HG03060 (cell line): ENCODE measurements around the gene LIPK.
"Not testable (repeated sequence)": the region's sequence is repeated elsewhere in the genome, so short reads cannot be mapped to it uniquely, and the experiment has no call there.

Source experiments
- ATAC-seq: cut with Tn5 transposase; IDR thresholded peaks from one replicate; pipeline ENCODE4 v1.9.1; 2021; ENCODE audit warnings: low read depth, moderate number of reproducible peaks; ENCODE audit not compliant: unreplicated experiment

LIPK gene

DNA sequence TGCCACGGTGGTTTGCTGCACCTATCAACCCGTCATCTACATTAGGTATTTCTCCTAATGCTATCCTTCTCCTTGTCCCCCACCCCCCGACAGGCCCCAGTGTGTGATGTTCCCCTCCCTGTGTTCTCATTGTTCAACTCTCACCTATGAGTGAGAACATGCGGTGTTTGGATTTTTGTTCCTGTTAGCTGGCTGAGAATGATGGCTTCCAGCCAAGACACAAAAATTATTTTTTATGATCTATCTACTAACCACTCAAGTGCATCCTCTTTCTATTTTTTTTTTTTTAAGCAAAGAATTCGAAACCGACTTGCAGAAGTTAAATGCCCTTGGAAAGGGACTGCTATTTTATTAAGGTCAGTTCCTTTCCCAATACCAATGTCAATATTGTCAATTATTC is 3.3 kb downstream of the LIPK start:
- ATAC-seq: not testable (repeated sequence)

DNA sequence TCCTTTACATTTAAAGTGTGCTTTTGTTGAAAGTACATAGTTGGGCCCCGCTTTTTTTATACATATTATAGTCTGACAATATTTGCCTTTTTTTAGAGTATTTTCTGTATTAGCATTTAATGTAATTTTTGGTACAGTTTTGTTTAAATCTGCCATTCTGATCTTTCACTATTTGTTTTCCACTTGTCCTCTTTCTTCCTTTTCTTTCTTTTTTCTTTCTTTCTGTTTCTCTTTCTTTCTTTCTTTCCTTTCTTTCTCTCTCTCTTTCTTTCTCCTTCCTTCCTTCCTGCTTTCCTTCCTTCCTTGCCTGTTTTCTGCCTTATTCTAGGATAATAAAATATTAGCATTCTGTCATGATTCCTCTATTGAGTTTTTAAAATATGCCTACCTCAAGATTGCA is 9.5 kb downstream of the LIPK start:
- no peak for ATAC-seq

- no peak for ATAC-seq
These were observed 15.3 kb downstream of the LIPK start for GRCh38 chr10:88721392-88721791.

GRCh38 chr10:88725798-88726197 is 19.7 kb downstream of the LIPK start:
- no peak for ATAC-seq

DNA sequence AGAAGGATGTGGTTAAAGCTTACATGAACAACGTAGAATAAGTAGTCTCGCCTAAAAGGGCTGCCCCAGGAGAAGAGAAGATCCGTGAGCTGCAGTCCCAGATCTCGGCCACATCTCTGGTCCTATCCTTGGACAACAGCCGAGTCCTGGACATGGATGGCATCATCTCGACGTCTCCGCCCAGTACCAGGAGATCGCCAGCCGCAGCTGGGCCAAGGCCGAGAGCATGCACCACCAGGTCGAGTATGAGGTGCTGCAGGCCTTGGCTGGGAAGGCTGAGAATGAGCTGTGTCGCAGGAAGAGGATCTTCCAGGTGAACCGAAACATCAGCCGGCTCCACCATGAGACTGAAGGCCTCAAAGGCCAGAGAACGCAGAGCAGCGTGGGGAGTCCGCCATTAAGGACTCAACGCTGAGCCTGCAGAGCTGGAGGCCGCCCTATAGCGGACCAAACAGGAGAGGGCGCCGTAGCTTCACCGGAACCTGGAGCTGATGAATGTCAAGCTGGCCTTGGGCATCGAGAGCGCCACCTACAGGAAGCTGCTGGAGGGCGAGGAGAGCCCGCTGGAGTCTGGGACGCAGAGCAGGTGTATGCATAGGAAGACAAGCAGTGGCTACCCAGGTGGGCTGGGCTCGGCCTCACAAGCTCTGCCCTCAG is 22.2 kb downstream of the LIPK start:
- ATAC-seq: no peak

GRCh38 chr10:88730864-88731263 is 24.8 kb downstream of the LIPK start:
- ATAC-seq: no peak

- no peak for ATAC-seq
These were observed 25.2 kb downstream of the LIPK start for GRCh38 chr10:88731296-88731695.

DNA sequence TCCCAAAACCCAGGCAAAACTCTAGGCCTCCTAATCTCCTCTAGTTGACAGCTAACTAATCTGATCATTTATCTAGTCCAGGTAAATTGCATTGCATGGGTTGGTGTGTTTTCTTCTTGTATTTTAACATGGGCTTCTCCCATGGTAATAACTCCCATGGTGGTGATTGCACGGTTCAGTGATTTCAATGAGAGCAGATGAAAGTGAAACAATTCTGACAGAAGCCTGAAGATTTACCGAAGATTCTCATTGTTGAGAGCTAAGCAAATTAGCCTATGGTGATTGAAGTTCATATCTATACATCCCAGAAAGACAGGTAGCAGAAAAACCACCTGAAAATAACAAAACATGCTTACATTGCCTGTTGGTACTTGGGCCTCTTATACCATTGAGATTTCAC is 27.2 kb downstream of the LIPK start:
- no peak for ATAC-seq

GRCh38 chr10:88735661-88736060 is 29.6 kb downstream of the LIPK start:
- no peak for ATAC-seq

- not testable (repeated sequence) for ATAC-seq
These were observed 35.9 kb downstream of the LIPK start for GRCh38 chr10:88741921-88742320.

- ATAC-seq: no peak
These were observed 36.4 kb downstream of the LIPK start for GRCh38 chr10:88742448-88742847.

- no peak for ATAC-seq
These were observed 38.0 kb downstream of the LIPK start for GRCh38 chr10:88744002-88744401.

DNA sequence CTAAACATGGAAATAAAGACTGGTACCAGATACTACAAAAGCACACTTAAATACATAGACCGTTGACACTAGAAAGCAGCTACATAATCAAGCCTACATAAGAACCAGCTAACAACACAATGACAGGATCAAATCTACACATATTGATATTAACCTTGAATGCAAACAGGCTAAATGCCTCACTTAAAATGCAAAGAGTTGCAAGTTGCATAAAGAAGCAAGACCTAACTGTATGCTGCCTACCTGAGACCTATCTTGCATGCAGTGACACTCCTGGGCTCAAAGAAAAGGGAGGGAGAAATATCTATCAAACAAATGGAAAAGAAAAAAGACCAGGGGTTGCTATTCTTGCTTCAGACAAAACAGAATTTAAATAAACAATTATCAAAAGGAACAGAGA is 39.6 kb downstream of the LIPK start:
- ATAC-seq: no peak

- ATAC-seq: no peak
These were observed 48.2 kb downstream of the LIPK start for GRCh38 chr10:88754287-88754686.

GRCh38 chr10:88755753-88756152 is 49.7 kb downstream of the LIPK start:
- ATAC-seq: no peak

- no peak for ATAC-seq
These were observed 50.6 kb downstream of the LIPK start for GRCh38 chr10:88756660-88757059.

GRCh38 chr10:88759366-88760101 is 53.5 kb downstream of the LIPK start, which contains the start of gene LIPN:
TSS of gene LIPN (plus strand) at chr10:88760020. CDS start at chr10:88761406, 1,386 bp downstream.
- no peak for ATAC-seq

DNA sequence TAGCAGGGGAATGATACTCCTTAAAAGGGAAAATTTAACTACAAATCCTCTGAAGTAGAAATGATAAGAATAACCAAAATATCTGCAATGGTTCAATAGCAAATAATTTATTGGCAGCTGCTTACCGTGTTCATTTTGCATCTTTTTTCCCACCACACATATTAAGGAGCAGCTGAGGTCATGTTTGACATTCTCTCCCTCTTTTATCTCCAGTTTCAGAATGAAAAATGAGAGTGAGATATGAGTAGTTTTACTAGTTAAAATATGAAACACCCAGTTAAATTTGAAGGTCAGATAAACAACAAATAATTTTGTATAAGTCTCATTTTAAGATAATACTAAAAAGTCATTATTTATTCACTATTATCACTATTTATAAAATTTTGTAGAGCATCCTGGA is 56.9 kb downstream of the LIPK start:
- no peak for ATAC-seq

DNA sequence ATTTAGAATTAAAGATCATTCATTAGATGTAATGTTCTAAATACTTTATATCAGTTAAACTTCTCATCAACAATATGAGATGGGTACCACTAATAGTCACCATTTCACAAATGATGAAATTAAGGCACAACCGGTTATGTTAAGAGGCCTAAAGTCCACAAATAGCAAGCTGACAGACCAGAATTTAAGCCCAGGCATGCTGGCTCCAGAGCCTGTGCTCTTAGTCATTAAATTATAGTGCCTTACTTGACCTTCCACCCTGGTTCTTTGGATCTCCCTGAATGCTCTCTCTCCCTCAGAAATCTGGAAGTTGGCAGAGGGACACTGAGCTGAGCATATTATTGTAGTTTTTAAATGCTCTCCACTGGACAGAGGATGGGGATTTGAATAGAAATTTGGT is 57.4 kb downstream of the LIPK start:
- no peak for ATAC-seq

DNA sequence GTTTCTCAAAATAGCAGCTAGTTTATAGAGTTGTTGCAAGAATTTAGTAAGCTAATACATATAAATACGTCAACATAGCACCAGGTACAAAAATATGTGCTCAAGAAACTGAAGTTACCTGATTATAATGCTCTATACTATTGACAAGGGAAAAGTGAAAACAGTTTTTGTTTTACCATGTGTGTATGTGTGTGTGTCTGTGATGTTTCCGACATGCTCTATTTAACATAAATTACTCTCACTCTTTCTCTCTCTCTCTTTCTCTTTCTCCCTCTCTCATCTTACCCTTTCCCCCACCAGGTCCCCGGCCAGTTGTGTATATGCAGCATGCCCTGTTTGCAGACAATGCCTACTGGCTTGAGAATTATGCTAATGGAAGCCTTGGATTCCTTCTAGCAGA is 58.1 kb downstream of the LIPK start:
- ATAC-seq: no peak

DNA sequence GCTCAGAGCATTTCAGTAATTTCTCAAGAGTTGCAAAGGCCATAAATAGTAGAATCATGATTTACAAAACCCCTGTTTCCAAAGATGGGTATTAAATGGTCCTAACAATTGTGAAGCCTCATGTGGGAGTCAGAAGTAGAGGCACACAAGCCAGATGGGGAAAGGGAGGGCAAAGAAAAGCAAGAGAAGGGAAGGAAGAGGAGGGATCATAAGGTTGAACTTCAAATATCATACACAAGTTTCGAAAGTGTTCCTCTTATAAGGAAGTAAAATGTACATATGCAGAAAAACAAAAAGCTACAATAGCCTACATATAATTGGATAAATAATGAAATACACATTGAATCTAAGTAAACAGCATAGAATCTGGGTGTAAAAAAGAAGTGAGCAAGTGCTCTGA is 59.8 kb downstream of the LIPK start:
- no peak for ATAC-seq

- no peak for ATAC-seq
These were observed 63.3 kb downstream of the LIPK start for GRCh38 chr10:88769384-88769783.
